Activated CD8-positive, alpha-beta memory T cell treated with anti-CD3 and anti-CD28 coated beads, Interleukin-2, amount 50 U/mL, for 24 hours (primary cell): ENCODE data around the gene PROP1.
"Not testable (repeated sequence)": the region's sequence is repeated elsewhere in the genome, so short reads cannot be mapped to it uniquely, and the experiment has no call there.

Experiments
- DNase-seq: peaks from one replicate; pipeline ENCODE4 v3.0.0-alpha.2; 2020; ENCODE audit errors: extremely low read depth

The PROP1 gene

DNA sequence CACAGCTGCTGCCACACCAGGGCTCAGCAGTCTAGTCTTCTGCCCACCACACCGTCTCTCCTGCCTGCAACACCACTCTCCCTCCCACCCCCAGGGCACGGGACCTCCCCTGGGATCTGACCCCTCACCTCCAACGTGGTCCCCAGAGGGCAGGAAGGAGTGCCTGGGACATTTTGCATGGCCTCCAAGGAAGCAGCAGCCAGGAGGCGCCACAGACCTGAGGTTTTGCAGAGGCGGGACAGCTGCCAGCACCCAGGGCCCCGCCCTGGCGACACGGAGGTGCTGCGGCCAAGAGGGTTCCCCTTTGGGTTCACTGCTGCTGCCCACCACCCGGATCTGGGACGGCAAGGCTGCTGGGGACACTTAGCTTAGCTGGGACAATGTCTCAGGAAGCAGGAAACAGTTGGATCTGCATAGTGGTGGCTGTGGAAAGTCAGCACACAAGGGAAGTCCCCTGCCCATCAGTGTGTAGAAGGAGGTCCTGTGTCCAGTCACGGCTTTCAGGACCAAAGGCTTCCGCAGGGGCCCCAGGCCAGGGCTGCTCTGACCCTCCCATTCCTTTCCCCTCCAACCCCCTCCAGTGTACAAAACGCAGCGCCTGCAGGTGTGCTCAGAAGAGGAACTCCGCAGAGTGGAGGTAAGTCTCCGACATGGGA is 13.8 kb downstream of the PROP1 start:
- no peak for DNase-seq

DNA sequence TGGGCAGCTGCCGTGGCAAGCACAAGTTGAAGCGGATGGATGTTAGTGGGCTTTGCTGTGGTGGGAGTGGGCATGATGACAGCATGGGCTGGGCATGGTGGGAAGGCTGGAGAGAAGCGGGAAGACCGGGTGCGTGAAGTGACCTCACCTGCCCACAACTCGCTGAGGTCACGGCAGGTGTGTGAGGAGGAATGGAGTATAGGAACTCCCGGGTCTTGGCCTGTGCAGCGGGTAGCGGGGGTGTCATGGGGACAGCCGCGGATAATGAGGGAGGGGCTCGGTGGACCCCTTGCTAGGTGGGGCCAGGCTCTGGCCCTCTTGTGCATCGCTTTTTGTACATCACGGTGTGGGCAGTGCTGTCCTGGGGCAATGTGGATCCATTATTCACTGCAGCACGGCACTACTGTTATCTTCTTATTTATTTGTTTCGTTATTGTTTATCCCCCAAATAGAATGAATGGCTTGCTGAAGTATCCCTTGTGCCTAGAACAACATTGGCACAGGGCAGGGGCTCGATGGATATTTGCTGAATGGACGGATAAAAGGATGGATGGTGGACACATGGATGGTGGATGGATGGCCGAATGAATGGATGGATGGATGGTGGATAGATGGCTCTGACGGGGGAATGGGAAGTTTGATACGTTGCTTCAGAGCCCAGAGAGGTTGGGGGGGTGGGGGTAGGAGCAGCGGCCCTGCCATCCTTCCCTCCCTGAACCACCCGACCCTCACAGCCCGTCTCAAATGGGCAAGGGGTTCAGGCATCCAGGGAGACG is 14.6 kb downstream of the PROP1 start:
- DNase-seq, result no peak

DNA sequence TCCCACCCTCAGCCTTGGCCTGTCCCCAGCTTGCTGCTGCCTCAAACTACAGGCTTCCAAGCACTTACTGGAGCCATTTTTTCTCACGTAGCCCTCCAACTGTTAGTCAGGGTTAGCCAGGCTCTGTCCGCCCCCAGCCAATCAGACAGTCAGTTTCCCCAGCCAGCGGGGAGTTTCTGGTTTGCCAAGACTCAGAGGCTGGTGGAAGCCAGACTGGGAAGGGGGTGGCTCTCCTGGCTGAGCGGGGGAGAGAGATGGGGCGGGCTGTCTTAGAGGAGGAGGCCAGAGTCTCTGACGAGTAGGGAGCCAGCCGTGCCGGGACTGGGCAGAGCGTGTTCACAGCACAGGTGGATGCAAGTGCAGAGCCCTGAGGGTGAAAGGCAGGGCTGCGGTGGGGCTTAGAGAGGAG is 15.3 kb downstream of the PROP1 start:
- no peak for DNase-seq

DNA sequence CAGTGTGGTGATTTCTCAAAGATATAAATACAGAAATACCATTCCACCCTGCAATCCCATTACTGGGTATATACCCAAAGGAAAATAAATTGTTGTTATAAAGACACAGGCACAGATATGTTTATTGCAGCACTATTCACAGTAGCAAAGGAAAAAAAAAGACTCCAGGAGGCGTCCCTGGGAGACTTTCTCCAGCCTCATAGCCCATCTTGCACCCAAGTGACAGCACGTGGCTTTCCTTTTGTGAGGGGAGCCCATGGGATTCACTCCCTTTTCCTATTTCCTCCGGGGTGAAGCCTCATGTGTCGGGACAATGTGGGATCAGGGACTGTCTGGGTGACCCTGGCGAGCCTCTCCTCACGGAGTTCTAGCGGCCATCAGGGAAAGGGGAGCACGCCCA is 18.4 kb downstream of the PROP1 start:
- not testable (repeated sequence) for DNase-seq

DNA sequence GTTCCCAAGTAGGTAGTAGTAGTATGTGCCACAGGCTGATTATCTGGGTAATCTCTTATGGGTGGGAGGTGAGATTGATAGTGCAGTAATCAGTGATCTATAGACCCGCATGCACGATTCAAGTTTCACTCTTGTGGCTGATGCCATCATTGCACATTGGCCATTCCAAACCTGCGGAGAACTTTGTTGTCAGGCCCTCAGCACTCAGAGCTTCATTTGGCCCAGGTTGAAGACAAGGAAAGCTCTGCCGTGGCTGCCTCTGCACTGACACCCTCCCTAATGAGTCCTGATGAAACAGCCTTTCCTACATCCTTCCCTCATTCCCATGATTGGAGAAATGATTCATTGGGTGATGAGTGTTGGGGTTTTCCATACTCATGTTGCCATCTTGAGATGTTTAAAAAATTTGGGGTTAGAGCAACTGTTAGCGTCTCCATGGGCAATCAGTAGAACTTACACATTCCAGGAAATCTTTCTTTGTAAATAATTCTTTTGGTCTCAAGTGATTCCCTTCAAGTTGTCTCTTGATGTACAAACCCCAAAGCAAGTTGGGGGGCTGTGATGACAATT is 22.9 kb downstream of the PROP1 start:
- no peak for DNase-seq

DNA sequence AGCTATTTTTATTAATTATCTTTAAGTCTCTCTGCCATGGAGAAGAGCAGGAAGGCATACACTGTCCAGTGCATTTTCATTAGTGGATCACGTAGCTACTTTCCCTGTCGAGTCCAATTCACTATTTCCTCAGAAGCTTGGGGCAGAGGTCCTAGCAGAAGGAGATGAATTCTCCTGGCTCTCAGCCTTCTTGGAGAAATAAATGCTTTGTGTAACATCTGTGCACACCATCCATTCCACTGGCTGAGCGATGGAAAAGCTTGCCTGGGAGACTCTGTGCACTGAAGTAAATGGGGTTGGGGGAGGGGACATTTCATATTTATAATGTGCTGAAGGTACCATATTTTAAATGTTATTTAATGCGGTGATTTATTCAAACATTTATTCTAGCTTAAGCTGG is 23.4 kb downstream of the PROP1 start:
- DNase-seq, result no peak

DNA sequence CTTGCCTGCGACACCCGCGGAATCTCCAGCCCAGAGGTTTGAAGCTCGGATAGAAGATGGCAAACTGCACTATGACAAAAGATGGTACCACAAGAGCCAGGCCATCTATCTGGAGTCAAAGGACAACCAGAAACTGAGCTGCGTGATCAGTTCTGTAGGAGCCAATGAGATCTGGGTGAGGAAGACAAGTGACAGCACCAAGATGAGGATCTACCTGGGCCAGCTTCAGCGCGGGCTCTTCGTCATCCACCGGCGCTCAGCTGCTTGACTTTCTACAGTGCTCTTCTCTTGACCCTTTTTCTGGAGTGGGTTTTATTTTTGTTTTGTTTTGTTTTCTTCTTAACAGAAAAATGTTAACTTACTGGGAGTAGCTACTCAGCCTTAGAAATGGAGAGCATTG is 24.0 kb downstream of the PROP1 start:
- DNase-seq, result not testable (repeated sequence)

DNA sequence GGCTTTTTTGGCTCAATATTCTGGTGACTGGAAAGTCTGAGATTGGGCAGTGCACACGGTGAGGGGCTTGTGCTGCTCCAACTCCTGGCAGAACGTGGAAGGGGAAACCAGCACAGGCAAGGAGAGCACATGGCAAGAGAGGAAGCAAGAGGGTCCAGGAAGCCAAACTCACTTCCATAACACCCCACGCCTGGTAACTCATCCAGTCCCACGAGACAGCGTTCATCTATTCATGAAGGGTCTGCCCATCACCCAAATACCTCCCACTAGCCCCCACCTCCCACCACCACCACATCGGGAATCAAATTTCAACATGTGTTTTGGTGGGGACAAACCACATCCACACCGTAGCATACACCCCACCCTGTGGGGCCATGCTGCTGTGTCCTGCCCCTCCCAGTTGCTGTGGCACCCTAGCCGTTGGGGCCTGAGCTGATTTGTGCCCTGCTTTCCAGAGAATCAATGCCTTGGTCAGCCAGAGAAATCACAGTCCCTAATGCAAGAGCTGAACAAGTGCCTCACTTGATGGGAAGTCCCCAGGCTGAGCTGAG is 27.3 kb downstream of the PROP1 start:
- no peak for DNase-seq

DNA sequence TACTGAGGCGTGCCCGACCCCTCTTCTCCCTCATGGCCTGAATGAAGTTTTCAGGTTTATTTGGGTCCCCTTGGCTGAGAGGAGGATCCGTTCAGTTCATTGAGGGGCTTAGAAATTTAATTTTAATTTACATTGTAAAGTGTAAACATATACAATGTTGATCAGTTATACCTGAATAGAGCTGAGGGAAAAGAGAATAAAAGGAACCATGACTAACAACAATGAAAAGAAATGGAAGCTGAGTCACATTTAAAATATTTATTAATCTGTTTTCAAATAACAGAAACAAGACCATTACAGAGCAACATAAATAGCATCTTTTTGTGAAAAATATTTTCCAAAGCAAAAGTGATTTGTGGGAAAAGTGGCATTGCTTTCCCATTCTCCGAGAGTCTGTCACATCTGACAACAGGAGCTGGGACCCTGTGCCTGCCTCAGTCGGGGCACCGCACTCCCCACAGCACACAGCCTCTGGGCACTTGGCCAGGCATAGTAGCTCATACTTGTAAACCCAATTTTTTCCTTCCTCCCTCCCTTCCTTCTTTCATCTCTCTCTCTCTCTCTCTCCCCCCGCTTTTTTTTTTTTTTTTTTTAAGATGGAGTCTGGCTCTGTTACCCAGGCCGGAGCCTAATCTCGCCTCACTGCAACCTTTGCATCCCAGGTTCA is 28.7 kb downstream of the PROP1 start:
- DNase-seq, result no peak

DNA sequence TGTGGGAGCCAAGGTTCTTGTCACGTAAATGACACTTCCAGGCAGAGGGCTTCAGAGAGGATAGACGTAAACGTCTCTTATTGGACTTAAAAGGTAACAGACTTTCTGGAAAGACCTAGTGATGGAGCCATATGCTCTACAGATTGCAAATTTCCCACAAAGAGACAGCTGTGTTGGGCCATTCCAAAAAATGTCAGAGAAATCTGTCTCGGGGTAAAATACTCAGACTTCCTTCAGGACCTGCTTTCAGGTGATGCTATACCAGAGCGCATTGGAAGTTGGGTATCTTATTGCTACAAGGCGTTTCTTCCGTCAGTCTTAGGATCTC is 29.2 kb downstream of the PROP1 start:
- no peak for DNase-seq

DNA sequence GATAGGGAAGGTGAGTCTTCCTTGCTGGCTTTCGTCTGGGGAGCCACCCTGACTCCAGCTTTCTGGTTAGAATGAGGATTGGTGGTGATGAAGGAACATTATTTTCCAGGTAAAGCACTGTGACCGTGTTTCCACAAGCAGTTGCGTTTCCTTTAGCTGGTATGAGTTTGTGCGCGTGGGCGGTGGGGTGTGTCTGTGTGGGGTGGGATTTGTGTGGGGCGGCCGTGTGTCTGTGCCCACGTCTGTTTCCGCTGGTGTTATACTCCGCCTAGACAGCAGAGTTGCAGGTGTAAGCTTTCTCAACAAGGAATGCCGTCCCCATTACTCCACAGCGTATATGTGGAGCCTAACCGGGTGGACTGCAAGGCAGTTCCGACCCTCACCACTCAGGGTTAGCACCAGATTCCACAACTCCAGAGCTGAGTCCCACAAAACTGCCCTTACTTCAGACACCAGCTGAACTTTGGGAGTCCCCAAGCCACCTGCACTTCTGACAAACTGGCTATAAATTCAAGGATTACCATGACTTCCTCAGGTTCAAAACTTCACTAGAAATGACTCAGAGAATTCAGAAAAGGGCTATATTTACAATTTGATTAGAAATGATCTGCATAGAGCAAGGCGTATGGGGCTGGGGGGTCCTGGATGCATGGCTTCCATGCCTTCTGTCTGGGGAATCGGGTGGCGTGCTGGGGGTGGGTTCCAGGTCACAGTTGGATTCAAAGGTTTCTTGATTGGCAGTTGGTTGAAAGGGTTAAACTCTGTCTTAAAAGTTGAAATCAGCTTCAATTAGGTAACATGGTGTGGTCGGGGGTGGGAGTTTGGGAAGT is 29.8 kb downstream of the PROP1 start:
- DNase-seq, result no peak

DNA sequence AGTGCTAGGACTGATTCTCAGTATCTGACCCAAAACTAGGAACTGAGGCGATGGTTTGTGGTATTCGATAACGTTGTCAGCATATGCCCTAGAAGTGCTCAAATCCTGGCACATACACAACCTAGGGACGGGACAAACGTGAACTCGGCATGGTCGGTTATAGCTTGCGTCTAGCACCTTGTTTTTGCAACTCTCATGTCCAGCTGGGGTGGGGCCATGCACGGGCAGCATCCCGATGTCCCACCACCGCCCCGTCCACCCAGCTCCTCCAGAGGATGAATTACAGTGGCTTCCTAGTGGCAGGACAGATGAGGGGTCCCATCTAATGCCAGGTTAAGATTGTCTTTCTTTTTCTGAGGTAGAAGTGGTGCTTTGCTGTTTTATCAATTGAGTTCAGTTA is 31.6 kb downstream of the PROP1 start:
- no peak for DNase-seq

DNA sequence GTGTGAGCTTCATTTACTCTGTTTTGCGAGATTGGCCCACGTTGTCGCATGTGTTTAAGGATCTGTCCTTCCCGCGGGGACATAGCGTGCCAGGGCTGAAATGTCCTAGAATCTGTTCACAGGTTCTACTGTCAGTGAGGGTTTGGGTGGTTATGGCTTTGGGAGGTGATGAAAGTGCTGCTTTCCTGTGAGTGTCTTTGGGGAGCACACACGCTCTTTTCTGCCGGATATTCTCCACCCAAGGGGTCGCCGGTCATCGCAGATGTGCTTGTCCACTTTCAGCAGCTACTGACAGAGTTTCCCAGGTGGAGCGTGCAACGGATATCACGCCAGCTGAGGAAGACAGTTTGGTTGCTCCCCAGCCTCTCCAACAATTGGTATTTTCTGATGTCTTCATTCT is 32.1 kb downstream of the PROP1 start:
- DNase-seq, result no peak

DNA sequence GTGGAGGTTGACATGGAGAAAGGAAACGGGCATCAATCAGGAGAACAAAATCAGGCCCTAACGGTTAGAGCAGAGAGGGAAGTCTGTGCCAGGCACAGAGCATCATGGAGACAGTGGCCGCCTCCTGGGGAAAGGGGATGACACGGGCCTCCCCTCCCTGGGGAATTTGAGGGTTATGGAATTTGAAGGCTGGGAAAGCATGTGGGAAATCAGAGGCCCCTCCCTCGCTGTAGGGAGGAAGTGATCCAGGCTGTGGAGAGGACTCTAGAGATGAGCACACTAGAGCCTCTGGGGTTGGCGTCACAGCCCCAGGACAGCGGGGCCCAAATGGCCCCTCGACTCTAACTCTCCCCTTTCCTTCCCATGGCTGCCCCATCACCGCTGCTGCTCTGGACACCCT is 36.7 kb downstream of the PROP1 start:
- DNase-seq, result no peak

DNA sequence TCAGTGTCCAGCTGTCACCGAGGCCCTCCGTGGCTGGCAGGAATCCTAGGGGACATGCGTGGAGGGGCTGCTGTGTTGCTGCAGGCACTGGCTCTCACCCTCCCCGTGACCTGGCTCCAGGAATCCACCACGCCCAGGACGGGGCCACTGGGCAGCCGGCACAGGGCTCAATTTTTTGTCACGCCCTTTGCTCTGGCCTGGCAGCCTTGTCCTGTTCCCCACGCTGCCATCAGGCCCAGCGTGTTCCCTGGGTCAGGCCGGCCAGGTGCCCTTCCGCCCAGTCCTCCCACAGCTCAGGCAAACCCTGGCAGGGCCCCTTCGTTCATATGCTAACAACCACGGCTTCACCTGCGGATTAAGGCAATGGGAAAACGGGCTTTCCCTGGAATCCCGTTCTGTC is 37.3 kb downstream of the PROP1 start:
- DNase-seq, result no peak

DNA sequence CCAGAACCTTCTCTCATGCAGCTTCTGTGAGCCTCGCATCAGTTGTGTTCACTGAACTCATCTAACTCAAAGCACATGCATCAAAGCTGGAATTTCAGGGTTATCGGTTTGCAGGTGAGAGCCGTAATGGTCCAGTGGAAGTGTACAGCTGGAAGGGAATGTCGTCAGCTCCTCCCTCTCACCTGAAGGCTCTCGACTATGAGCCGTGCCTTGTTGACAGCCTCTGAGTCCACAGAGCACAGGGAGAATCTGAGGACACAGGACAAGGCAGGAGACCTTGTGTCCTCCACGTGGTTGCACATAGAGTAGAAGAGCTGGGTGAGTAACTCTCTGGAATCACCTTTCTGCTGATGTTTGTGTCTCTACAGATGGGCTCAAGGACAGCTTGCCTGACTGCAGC is 38.8 kb downstream of the PROP1 start:
- DNase-seq, result no peak

DNA sequence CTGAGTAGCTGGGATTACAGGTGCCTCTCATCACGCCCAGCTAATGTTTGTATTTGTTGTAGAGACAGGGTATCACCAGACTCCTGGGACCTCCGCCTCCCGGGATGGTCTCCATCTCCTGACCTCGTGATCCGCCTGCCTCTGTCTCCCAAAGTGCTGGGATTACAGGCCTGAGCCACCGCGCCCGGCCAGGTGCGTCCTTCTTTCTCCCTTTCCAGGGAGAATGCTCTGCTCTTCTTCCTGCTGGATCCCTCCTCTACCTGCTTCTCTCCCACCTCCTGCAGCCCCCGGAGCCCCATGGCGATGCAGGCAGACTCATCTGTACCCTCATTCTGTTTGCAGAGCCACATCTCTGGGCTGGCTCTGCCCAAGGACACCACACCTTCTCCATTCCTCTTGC is 42.9 kb downstream of the PROP1 start:
- DNase-seq, result not testable (repeated sequence)

DNA sequence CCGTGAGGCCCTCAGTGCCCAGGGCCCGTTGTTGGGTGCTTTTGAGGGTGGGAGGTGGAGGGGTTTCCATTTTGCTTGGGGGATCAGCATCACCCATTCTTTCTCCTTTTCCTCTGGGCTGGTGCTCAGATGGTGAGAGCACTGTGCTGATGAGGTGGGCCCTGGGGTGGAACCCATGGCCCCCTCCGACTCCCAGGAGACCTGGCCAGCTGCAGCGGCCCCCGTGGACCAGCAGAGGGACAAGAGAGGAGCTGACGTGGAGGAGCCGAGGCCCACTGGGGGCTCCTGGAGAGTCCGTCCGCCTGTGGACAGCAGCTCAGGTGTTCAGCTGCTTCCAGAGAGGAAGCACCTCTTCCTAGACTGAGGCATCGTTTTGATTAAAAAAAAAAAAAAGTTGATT is 46.4 kb downstream of the PROP1 start:
- not testable (repeated sequence) for DNase-seq

DNA sequence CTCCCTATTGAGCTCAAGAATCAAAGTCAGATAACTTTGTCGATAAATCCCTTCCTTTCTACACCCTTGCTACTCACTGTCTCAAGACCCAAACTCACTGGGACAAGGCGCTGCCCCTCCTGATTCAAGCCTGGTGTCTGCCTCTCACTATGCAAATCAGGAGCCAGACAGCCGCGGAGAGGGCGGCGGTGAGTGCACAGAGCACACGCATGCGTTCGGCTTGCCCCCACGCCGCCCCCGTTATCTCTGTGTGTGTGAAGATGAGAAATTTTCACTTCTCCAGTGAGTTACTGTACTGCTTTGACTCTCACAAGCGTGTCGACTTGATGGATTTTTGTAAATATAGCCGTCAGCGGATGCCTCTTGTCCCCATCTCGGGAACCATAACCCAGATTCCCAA is 47.0 kb downstream of the PROP1 start:
- not testable (repeated sequence) for DNase-seq

DNA sequence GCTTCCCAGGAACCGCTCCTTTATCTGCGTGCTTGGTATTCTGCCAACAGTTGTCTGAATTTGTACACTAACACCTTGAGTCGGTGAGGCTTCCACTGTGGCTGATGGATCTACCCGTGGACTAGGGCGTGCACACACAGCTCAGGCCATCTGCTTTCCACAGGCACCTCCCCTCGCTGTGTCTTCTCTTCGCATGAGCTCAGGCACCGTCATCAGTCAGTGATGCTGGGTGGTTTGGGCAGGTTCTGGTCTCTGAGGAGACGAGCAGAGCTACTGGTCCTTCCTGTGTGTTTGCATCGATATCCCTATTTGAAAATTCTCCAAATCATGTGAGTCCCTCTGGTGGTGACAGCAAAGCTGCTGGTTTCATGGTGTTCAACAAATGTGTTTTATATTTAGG is 48.1 kb downstream of the PROP1 start:
- not testable (repeated sequence) for DNase-seq

DNA sequence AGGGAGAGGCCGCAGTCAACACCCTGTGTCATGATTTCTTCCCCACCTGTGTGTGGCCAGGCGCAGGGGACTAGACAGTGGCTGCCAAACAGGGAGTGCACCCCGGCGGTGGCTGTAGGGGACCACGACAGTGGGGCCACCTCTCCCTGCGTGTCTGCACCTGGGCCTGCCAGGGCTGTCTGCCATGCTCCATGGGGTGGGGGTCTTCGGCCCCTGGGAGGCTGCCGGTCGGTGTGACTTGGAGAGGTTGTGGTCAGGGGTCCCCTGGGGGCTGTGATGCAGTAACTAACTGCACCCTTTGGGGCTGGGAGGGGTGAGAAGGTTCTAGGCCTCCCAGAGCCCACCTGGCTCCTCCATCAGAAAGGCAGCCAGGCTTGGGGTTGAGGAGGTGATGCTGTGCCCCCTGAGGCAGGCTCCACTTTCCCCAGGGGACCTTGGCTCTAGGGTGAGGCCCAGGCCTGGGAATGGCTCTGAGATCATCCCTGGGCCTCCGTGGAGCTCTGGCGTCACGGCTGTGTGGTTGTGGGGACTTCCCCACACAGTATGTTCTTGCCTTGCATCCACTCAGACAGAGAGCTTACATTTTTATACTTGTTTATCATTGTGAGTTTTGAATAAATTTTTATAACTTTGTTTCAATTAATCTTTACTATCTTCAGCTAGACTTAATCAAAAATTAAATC is 50.3 kb downstream of the PROP1 start:
- not testable (repeated sequence) for DNase-seq
